GM23248 (cell line): ENCODE measurements around the gene ATG9A.

Source experiments
- EZH2 ChIP-seq: fragments of 200-600 bp; sonication (generic); IDR thresholded peaks from 2 replicates; pipeline ENCODE4 v1.6.1; 2018; ENCODE audit warnings: antibody characterized with exemption, mild to moderate bottlenecking; ENCODE audit not compliant: insufficient read depth, poor library complexity, severe bottlenecking
- EZH2phosphoT487 ChIP-seq: fragments of 200-600 bp; sonication (generic); IDR thresholded peaks from 2 replicates; pipeline ENCODE4 v1.6.1; 2018; ENCODE audit warnings: antibody characterized with exemption, moderate library complexity, mild to moderate bottlenecking, low read depth; ENCODE audit not compliant: insufficient read depth

DNA sequence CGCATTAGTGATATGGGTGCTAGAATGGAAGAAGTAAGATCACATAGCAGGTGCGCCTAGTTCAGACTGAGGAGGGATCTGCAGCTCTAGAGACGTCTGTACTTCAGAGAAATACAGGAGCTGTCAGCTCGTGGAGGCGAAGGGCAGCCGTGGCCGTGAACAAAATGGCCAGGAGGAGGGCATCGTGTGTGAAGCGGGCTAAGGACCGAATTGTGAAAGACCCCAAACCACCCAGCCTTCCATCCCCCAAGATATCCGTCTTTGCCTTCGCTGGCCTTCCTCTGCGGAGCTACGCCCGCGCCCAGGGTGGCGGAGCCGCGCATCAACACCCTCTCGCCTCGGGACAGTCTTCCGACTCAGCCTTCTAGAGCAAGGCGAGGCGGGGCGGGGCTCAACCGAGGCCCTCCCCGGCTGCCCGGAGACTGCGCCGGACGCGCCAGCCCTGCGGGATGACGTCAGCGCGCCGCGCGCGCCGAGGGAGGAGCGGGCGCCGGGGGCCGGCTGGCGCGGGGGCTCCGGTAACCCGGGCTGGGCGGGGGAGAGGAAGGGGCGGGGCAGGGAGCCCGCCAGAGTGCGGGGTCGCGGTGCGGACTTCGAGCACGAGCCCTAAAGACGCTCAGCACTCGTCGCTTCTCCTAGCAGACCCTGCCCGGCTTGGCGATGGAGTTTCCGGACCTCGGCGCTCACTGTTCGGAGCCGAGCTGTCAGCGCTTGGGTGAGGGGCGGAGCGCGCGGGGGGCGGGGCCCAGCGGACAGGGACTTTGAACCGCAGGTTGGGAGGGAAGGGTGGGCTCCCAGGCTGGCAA is 22.9 kb downstream of the ATG9A start, which contains the start of gene ZFAND2B:
- no peak for TF ChIP-seq EZH2
- TF ChIP-seq EZH2phosphoT487, result no peak
